Measurements from ENCODE around the gene AKAP8L. TPM values are rescaled to one million over a fixed set of nuclear protein-coding genes. Genes with fewer than 3 reads are reported as not detected.

AKAP8L gene
- total RNA-seq, 1 experiment from 2014 or later: 132 TPM

- POLR2A ChIA-PET (ENCODE audit: low non-redundant PET): no interaction called here
- CTCF ChIA-PET: interaction anchor here (0.5 kb wide), 1 partner anchor 151 kb away, joined by 4 read pairs; no protein-coding TSS in a partner anchor
- H3K27ac ChIP-seq (ENCODE audit: low read depth, low read length, poor library complexity, severe bottlenecking): no peak overlapping the region
- BruUV-seq (replicated peaks): no TSS peak
- no peak overlapping the region for H3K4me3 ChIP-seq (ENCODE audit: low read depth, low read length, poor library complexity, severe bottlenecking)
- TF ChIP-seq EZH2 (IDR thresholded peaks at IDR 0.05; ENCODE audit: borderline replicate concordance, low read depth, low read length, poor library complexity, severe bottlenecking) (no peak), CTCF (conservative IDR thresholded peaks at IDR 0.05; ENCODE audit: low read depth, low read length) (no peak)
- no peak for DNase-seq (ENCODE audit: low spot score)
- intact Hi-C loops (cut with micrococcal nuclease; ENCODE audit: unreplicated experiment): no loop called here
- H3K36me3 ChIP-seq (ENCODE audit: insufficient read depth, low read length, poor library complexity, severe bottlenecking): peaks cover 58% of the 10 kb centered on the region
- no peaks in the 10 kb centered on the region for H3K9me3 ChIP-seq (ENCODE audit: low read depth, low read length, poor library complexity, severe bottlenecking)
- no peaks in the 10 kb centered on the region for H3K4me1 ChIP-seq (ENCODE audit: insufficient read depth, low read length, poor library complexity, severe bottlenecking)
- H3K27me3 ChIP-seq (replicated peaks; ENCODE audit: insufficient read depth, low read depth, low read length, poor library complexity): no peaks in the 10 kb centered on the region
These were observed 46.9 kb downstream of the AKAP8L start for GRCh38 chr19:15371786-15372380.

DNA sequence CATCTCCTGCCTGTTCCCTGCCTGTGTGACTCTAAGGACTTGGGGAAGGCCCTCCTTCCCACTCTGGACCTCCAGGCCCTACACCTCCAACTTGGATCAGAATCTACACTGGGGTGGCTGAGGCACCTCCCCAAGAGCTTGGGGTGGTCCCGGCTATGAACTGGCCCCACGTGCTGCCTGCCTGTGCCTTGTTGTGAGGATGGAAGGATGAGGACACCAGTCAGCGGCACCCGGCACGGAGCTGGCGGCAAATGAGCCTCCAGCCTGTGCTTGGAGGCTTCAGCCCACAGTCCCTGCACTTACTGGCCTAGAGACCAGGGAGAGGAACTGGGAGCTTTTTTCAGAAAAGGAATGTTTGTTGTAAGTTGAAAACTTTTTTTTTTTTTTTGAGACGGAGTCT lies 47.7 kb downstream of the AKAP8L start:
- no peak for DNase-seq (ENCODE audit: low spot score)
- no TSS peak for BruUV-seq (replicated peaks)
- Histone ChIP-seq H3K36me3 (ENCODE audit: insufficient read depth, low read length, poor library complexity, severe bottlenecking) (peaks cover 63% of the 10 kb centered on the region), H3K9me3 (ENCODE audit: low read depth, low read length, poor library complexity, severe bottlenecking) (no peaks in the 10 kb centered on the region), H3K27me3 (replicated peaks; ENCODE audit: insufficient read depth, low read depth, low read length, poor library complexity) (no peaks in the 10 kb centered on the region), H3K4me1 (ENCODE audit: insufficient read depth, low read length, poor library complexity, severe bottlenecking) (no peaks in the 10 kb centered on the region), H3K27ac (ENCODE audit: low read depth, low read length, poor library complexity, severe bottlenecking) (no peak overlapping the region), H3K4me3 (ENCODE audit: low read depth, low read length, poor library complexity, severe bottlenecking) (no peak overlapping the region)
- CTCF ChIA-PET: interaction anchor here (0.5 kb wide), 1 partner anchor 150 kb away, joined by 4 read pairs; no protein-coding TSS in a partner anchor
- TF ChIP-seq EZH2 (IDR thresholded peaks at IDR 0.05; ENCODE audit: borderline replicate concordance, low read depth, low read length, poor library complexity, severe bottlenecking) (no peak), CTCF (conservative IDR thresholded peaks at IDR 0.05; ENCODE audit: low read depth, low read length) (no peak)
- intact Hi-C loops (cut with micrococcal nuclease; ENCODE audit: unreplicated experiment): no loop called here
- POLR2A ChIA-PET (ENCODE audit: low non-redundant PET): no interaction called here

- POLR2A ChIA-PET (ENCODE audit: low non-redundant PET): no interaction called here
These were observed 49.2 kb downstream of the AKAP8L start for GRCh38 chr19:15369594-15369891.

More at GRCh38 chr19:15369594-15369891, 49.2 kb downstream of the AKAP8L start:
- no TSS peak for BruUV-seq (replicated peaks)
- Histone ChIP-seq H3K4me3 (ENCODE audit: low read depth, low read length, poor library complexity, severe bottlenecking) (no peak overlapping the region), H3K36me3 (ENCODE audit: insufficient read depth, low read length, poor library complexity, severe bottlenecking) (peaks cover 78% of the 10 kb centered on the region), H3K4me1 (ENCODE audit: insufficient read depth, low read length, poor library complexity, severe bottlenecking) (no peaks in the 10 kb centered on the region), H3K9me3 (ENCODE audit: low read depth, low read length, poor library complexity, severe bottlenecking) (no peaks in the 10 kb centered on the region), H3K27me3 (replicated peaks; ENCODE audit: insufficient read depth, low read depth, low read length, poor library complexity) (no peaks in the 10 kb centered on the region), H3K27ac (ENCODE audit: low read depth, low read length, poor library complexity, severe bottlenecking) (no peak overlapping the region)
- TF ChIP-seq CTCF (conservative IDR thresholded peaks at IDR 0.05; ENCODE audit: low read depth, low read length): no peak
- CTCF ChIA-PET: no interaction called here
- no peak for DNase-seq (ENCODE audit: low spot score)
- intact Hi-C loops (cut with micrococcal nuclease; ENCODE audit: unreplicated experiment): no loop called here
